Measurements from ENCODE around the gene PLXNB2. TPM values are rescaled to one million over a fixed set of nuclear protein-coding genes. Genes with fewer than 3 reads are reported as not detected.

The PLXNB2 gene
- total and polyA plus RNA-seq, 2 donors (not counting 1 experiment from before 2014, with no cell fraction given) = 62.7 to 209 TPM

GRCh38 chr22:50226875-50227165 is 80.6 kb downstream of the PLXNB2 start:
- Histone ChIP-seq H3K79me2 (ENCODE audit: control insufficient read depth, insufficient read depth, low read length) (no peaks in the 10 kb centered on the region), H3K36me3 (ENCODE audit: control insufficient read depth, insufficient read depth, low read length) (peaks cover 28% of the 10 kb centered on the region), H3K27me3 (ENCODE audit: control insufficient read depth, insufficient read depth, low read length) (no peaks in the 10 kb centered on the region), H3K9ac (ENCODE audit: insufficient read depth, low read length) (no peak overlapping the region), H4K20me1 (ENCODE audit: control insufficient read depth, extremely low read depth, insufficient read depth, low read length) (no peaks in the 10 kb centered on the region), H3K4me1 (ENCODE audit: control insufficient read depth, extremely low read depth, insufficient read depth, low read length) (no peaks in the 10 kb centered on the region), H3K9me3 (ENCODE audit: control insufficient read depth, insufficient read depth, low read depth, low read length) (no peaks in the 10 kb centered on the region), H3K4me2 (ENCODE audit: extremely low read depth, insufficient read depth, low read length) (no peak overlapping the region), H3K27ac (ENCODE audit: insufficient read depth, low read length) (no peak overlapping the region), H2AFZ (ENCODE audit: low read length) (no peak overlapping the region), H3K4me3 (replicated peaks in 1 of 4; ENCODE audit: control extremely low read depth in 1 of 4, insufficient read depth in 1 of 4, low read depth in 3 of 4, low read length in 4 of 4) (no peak overlapping the region)
- no peak for TF ChIP-seq EZH2 (IDR thresholded peaks at IDR 0.05; ENCODE audit: low read length, missing control alignments)
- TF ChIP-seq CTCF (conservative IDR thresholded peaks at IDR 0.05 in 1 of 2, IDR thresholded peaks at IDR 0.05 in 1 of 2; ENCODE audit: low read depth in 1 of 2, low read length in 2 of 2) = no peak
- no peak for DNase-seq (ENCODE audit: low read depth in 2 of 2)

- H3K4me3 ChIP-seq (replicated peaks in 1 of 4; ENCODE audit: control extremely low read depth in 1 of 4, insufficient read depth in 1 of 4, low read depth in 3 of 4, low read length in 4 of 4) = no peak overlapping the region
- H3K4me2 ChIP-seq (ENCODE audit: extremely low read depth, insufficient read depth, low read length) = no peak overlapping the region
- no peaks in the 10 kb centered on the region for H3K9me3 ChIP-seq (ENCODE audit: control insufficient read depth, insufficient read depth, low read depth, low read length)
- H3K79me2 ChIP-seq (ENCODE audit: control insufficient read depth, insufficient read depth, low read length) = no peaks in the 10 kb centered on the region
- H2AFZ ChIP-seq (ENCODE audit: low read length) = no peak overlapping the region
- no peak for DNase-seq (ENCODE audit: low read depth in 2 of 2)
- no peak overlapping the region for H3K9ac ChIP-seq (ENCODE audit: insufficient read depth, low read length)
- H3K36me3 ChIP-seq (ENCODE audit: control insufficient read depth, insufficient read depth, low read length) = peaks cover 31% of the 10 kb centered on the region
- TF ChIP-seq CTCF (conservative IDR thresholded peaks at IDR 0.05 in 1 of 2, IDR thresholded peaks at IDR 0.05 in 1 of 2; ENCODE audit: low read depth in 1 of 2, low read length in 2 of 2) = no peak
- TF ChIP-seq EZH2 (IDR thresholded peaks at IDR 0.05; ENCODE audit: low read length, missing control alignments) = no peak
- H3K27me3 ChIP-seq (ENCODE audit: control insufficient read depth, insufficient read depth, low read length) = no peaks in the 10 kb centered on the region
- H3K27ac ChIP-seq (ENCODE audit: insufficient read depth, low read length) = no peak overlapping the region
- no peaks in the 10 kb centered on the region for H3K4me1 ChIP-seq (ENCODE audit: control insufficient read depth, extremely low read depth, insufficient read depth, low read length)
- H4K20me1 ChIP-seq (ENCODE audit: control insufficient read depth, extremely low read depth, insufficient read depth, low read length) = no peaks in the 10 kb centered on the region
Observed at GRCh38 chr22:50226063-50226874, 81.2 kb downstream of the PLXNB2 start.

- Histone ChIP-seq H3K4me3 (replicated peaks in 1 of 4; ENCODE audit: control extremely low read depth in 1 of 4, insufficient read depth in 1 of 4, low read depth in 3 of 4, low read length in 4 of 4) (no peak overlapping the region), H2AFZ (ENCODE audit: low read length) (no peak overlapping the region), H3K79me2 (ENCODE audit: control insufficient read depth, insufficient read depth, low read length) (no peaks in the 10 kb centered on the region), H3K9ac (ENCODE audit: insufficient read depth, low read length) (no peak overlapping the region), H3K27me3 (ENCODE audit: control insufficient read depth, insufficient read depth, low read length) (no peaks in the 10 kb centered on the region), H3K4me1 (ENCODE audit: control insufficient read depth, extremely low read depth, insufficient read depth, low read length) (no peaks in the 10 kb centered on the region), H4K20me1 (ENCODE audit: control insufficient read depth, extremely low read depth, insufficient read depth, low read length) (no peaks in the 10 kb centered on the region), H3K4me2 (ENCODE audit: extremely low read depth, insufficient read depth, low read length) (no peak overlapping the region), H3K9me3 (ENCODE audit: control insufficient read depth, insufficient read depth, low read depth, low read length) (no peaks in the 10 kb centered on the region), H3K27ac (ENCODE audit: insufficient read depth, low read length) (no peak overlapping the region), H3K36me3 (ENCODE audit: control insufficient read depth, insufficient read depth, low read length) (peaks cover 37% of the 10 kb centered on the region)
- TF ChIP-seq CTCF (conservative IDR thresholded peaks at IDR 0.05 in 1 of 2, IDR thresholded peaks at IDR 0.05 in 1 of 2; ENCODE audit: low read depth in 1 of 2, low read length in 2 of 2) (no peak), EZH2 (IDR thresholded peaks at IDR 0.05; ENCODE audit: low read length, missing control alignments) (no peak)
- DNase-seq (ENCODE audit: low read depth in 2 of 2) = no peak
Observed at GRCh38 chr22:50225200-50225969, 82.1 kb downstream of the PLXNB2 start.
